ENCODE measurements around the gene MYO7B.

DNA sequence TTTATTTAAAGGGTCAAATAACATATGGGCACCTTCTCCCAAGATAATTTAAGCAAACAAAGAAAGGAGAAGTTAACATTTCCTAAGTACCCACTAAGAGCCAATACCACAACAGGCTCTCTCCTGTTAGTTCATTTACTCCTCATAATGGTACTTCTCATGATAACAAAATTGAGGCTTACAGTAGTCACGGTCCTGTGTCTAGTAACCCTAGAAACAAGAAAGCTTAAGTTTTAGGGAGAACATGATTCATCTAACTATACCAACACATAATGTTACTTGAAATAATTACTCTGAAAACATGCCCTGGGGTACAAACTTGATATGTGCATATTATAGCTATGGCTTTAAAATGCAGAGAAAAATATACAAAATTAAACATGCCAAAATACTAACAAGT is 29.0 kb upstream of the MYO7B start:
- TF ChIP-seq, protein P1, sequence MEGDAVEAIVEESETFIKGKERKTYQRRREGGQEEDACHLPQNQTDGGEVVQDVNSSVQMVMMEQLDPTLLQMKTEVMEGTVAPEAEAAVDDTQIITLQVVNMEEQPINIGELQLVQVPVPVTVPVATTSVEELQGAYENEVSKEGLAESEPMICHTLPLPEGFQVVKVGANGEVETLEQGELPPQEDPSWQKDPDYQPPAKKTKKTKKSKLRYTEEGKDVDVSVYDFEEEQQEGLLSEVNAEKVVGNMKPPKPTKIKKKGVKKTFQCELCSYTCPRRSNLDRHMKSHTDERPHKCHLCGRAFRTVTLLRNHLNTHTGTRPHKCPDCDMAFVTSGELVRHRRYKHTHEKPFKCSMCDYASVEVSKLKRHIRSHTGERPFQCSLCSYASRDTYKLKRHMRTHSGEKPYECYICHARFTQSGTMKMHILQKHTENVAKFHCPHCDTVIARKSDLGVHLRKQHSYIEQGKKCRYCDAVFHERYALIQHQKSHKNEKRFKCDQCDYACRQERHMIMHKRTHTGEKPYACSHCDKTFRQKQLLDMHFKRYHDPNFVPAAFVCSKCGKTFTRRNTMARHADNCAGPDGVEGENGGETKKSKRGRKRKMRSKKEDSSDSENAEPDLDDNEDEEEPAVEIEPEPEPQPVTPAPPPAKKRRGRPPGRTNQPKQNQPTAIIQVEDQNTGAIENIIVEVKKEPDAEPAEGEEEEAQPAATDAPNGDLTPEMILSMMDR (conservative IDR thresholded peaks at IDR 0.05; ENCODE audit: low read length): no peak
- no peak for TF ChIP-seq EZH2phosphoT487 (IDR thresholded peaks at IDR 0.05; ENCODE audit: borderline replicate concordance, low read depth, low read length)
